Measurements from ENCODE around the gene NT5E. TPM values are rescaled to one million over a fixed set of nuclear protein-coding genes. Genes with fewer than 3 reads are reported as not detected.
A peak's percentile ranks its signal among the peaks of the same experiment; 100 is the strongest.

Gene NT5E
- total RNA-seq, 2 experiments from 2014 or later, result 5.2 to 6.7 TPM

DNA sequence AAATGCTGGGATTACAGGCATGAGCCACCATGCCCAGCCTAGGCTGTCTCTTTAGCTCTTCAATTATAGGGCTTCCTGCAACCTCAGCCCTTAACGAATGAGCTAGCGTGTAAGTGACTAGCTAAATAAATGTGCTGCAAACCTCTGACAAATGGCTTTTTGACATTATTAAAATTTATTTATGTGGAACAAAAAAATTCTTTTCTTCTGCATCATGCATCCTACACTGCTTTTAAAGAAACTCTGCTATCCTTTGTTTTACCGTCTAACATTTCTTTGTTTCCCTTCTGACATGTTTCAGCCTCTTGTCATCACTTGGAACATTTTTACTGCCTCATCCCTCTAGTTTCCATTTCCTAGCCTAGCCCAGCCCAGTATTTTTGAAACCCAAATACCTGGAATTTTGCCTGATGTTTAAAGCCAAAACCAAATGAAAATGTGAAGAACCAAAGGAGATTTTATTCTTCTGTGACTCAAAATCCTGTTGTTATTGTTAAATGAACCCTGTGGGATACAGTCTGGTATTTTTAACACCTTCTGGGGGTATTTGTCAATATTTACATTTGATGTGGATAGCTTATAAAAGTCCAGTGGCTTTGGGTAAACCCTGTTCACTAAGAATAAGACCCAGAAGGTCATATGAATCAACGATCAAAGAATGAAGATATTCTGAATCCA, 9.5 kb downstream of the NT5E start:
- H3K4me3 Mint-ChIP-seq, result no peak overlapping the region
- POLR2A ChIA-PET, result interaction anchor here (1.9 to 2.8 kb wide), 2 partner anchors 8 to 9 kb away, joined by 7 to 21 read pairs; partner anchors contain the start of gene NT5E
- ATAC-seq, result no peak
- CTCF ChIA-PET, result interaction anchor here (1.1 to 24.4 kb wide), 4 partner anchors 9 to 114 kb away, joined by 3 to 364 read pairs (median 8); partner anchors contain the start of gene NT5E
- peak overlapping the region; percentile 86 for H3K27ac Mint-ChIP-seq
- peaks cover 96% of the 10 kb centered on the region for H3K4me1 Mint-ChIP-seq (ENCODE audit: low read depth)
- intact Hi-C loops (cut with micrococcal nuclease), result loop anchor here (10.0 kb wide), 1 partner anchor 135 kb away; the partner anchor contains the start of gene SNX14
- no peaks in the 10 kb centered on the region for H3K9me3 Mint-ChIP-seq
- TF ChIP-seq, protein P1, sequence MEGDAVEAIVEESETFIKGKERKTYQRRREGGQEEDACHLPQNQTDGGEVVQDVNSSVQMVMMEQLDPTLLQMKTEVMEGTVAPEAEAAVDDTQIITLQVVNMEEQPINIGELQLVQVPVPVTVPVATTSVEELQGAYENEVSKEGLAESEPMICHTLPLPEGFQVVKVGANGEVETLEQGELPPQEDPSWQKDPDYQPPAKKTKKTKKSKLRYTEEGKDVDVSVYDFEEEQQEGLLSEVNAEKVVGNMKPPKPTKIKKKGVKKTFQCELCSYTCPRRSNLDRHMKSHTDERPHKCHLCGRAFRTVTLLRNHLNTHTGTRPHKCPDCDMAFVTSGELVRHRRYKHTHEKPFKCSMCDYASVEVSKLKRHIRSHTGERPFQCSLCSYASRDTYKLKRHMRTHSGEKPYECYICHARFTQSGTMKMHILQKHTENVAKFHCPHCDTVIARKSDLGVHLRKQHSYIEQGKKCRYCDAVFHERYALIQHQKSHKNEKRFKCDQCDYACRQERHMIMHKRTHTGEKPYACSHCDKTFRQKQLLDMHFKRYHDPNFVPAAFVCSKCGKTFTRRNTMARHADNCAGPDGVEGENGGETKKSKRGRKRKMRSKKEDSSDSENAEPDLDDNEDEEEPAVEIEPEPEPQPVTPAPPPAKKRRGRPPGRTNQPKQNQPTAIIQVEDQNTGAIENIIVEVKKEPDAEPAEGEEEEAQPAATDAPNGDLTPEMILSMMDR (IDR thresholded peaks at IDR 0.05), result no peak
- DNase-seq, result no peak
- peaks cover 4% of the 10 kb centered on the region for H3K36me3 Mint-ChIP-seq (ENCODE audit: low read depth)
- H3K27me3 Mint-ChIP-seq, result no peaks in the 10 kb centered on the region

DNA sequence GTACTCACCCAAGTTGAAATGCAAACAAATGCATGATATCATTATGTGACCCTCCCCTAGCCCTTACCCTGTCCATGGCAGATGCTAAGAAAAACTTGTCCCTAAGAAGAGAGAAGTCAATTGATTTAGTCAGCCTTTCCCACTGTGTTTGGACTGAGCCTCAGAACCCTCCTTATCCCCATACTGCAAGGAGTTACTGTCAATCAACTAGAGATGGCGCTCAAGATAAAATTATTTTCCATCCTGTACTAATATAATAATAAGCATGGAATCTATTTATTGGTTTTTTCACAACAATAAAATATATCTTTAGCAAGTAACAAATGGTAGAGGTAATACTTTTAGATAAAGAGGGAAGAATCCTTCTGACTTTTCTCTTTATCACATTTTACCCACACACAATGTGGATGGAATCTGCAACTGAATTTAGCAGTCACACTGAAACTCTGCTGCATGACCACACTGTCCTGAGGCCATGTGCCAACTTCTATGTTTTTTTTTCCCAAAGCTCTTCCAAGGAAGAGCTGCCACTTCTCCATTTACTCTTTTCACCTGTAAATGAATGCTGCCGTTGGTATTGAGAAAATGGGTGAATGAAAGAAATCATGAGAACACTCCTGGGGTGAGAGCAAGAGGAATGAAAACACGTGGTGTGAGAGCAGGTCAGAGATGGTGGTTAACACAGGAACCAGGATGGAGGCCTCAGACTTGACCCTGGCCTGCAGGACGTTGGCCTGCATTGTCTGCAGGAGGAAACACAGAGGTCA, 10.5 kb downstream of the NT5E start:
- peak overlapping the region; percentile 97 for H3K27ac Mint-ChIP-seq
- intact Hi-C loops (cut with micrococcal nuclease), result loop anchor here (5.0 to 10.0 kb wide), 2 partner anchors 98 to 214 kb away; no protein-coding TSS in a partner anchor
- H3K27me3 Mint-ChIP-seq, result no peaks in the 10 kb centered on the region
- TF ChIP-seq, protein P1 (IDR thresholded peaks at IDR 0.05), result no peak
- DNase-seq (no peak), ATAC-seq (no peak)
- H3K36me3 Mint-ChIP-seq (ENCODE audit: low read depth), result peaks cover 4% of the 10 kb centered on the region
- peaks cover 97% of the 10 kb centered on the region for H3K4me1 Mint-ChIP-seq (ENCODE audit: low read depth)
- CTCF ChIA-PET, result interaction anchor here (24.4 kb wide), 1 partner anchor 21 kb away, joined by 364 read pairs; no protein-coding TSS in a partner anchor
- POLR2A ChIA-PET, result interaction anchor here (1.9 to 2.8 kb wide), 2 partner anchors 9 to 10 kb away, joined by 7 to 21 read pairs; partner anchors contain the start of gene NT5E
- peak overlapping the region; percentile 34 for H3K4me3 Mint-ChIP-seq
- H3K9me3 Mint-ChIP-seq, result no peaks in the 10 kb centered on the region

- H3K9me3 Mint-ChIP-seq, result no peaks in the 10 kb centered on the region
- H3K36me3 Mint-ChIP-seq (ENCODE audit: low read depth), result peaks cover 4% of the 10 kb centered on the region
- no peaks in the 10 kb centered on the region for H3K27me3 Mint-ChIP-seq
- POLR2A ChIA-PET, result interaction anchor here (0.6 to 7.0 kb wide), 5 partner anchors 9 to 217 kb away, joined by 3 to 89 read pairs (median 7); partner anchors contain the start of gene NT5E
- peak overlapping the region; percentile 51 for H3K4me3 Mint-ChIP-seq
- peak overlapping the region; percentile 97 for H3K27ac Mint-ChIP-seq
- peak; percentile 55 for ATAC-seq
- intact Hi-C loops (cut with micrococcal nuclease), result loop anchor here (5.0 to 10.0 kb wide), 2 partner anchors 99 to 214 kb away; no protein-coding TSS in a partner anchor
- DNase-seq, result peak; percentile 82
- TF ChIP-seq, protein P1 (IDR thresholded peaks at IDR 0.05), result no peak
- CTCF ChIA-PET, result interaction anchor here (2.1 to 24.4 kb wide), 3 partner anchors 10 to 107 kb away, joined by 14 to 364 read pairs (median 65); partner anchors contain the start of gene NT5E
- H3K4me1 Mint-ChIP-seq (ENCODE audit: low read depth), result peaks cover 97% of the 10 kb centered on the region
Observed at GRCh38 chr6:85460921-85461797, 11.3 kb downstream of the NT5E start.

GRCh38 chr6:85461798-85462170, 11.9 kb downstream of the NT5E start:
- peak overlapping the region; percentile 97 for H3K27ac Mint-ChIP-seq
- CTCF ChIA-PET, result interaction anchor here (2.1 to 24.4 kb wide), 3 partner anchors 11 to 107 kb away, joined by 14 to 364 read pairs (median 65); partner anchors contain the start of gene NT5E
- peaks cover 5% of the 10 kb centered on the region for H3K36me3 Mint-ChIP-seq (ENCODE audit: low read depth)
- POLR2A ChIA-PET, result interaction anchor here (0.6 to 7.0 kb wide), 4 partner anchors 10 to 217 kb away, joined by 3 to 89 read pairs (median 14); partner anchors contain the start of gene NT5E
- DNase-seq (peak; percentile 24), ATAC-seq (peak; percentile 2)
- TF ChIP-seq, protein P1 (IDR thresholded peaks at IDR 0.05), result no peak
- intact Hi-C loops (cut with micrococcal nuclease), result loop anchor here (5.0 to 10.0 kb wide), 2 partner anchors 99 to 213 kb away; no protein-coding TSS in a partner anchor
- H3K9me3 Mint-ChIP-seq, result no peaks in the 10 kb centered on the region
- peaks cover 97% of the 10 kb centered on the region for H3K4me1 Mint-ChIP-seq (ENCODE audit: low read depth)
- peak overlapping the region; percentile 51 for H3K4me3 Mint-ChIP-seq
- H3K27me3 Mint-ChIP-seq, result no peaks in the 10 kb centered on the region

Data from activated CD8-positive, alpha-beta T cell treated with anti-CD3 and anti-CD28 coated beads for 36 hours (primary cell).